NCI-H1694 treated with DMSO at 0.1 percent for 48 hours (cell line): ENCODE results near the gene PPP1R13L.

ENCODE experiments used
- DNase-seq: peaks from one replicate; lab custom pipeline; 2025; lab: John Stamatoyannopoulos, UW

The PPP1R13L gene

GRCh38 chr19:45406226-45407090, 1.6 kb upstream of the PPP1R13L start, which contains the start of gene POLR1G:
TSS of gene POLR1G (plus strand) at chr19:45406644. CDS start at chr19:45406697, 53 bp downstream.
- peak; percentile 90 for DNase-seq

GRCh38 chr19:45405435-45406225, 761 bp upstream of the PPP1R13L start:
- DNase-seq, result peak; percentile 75

DNA sequence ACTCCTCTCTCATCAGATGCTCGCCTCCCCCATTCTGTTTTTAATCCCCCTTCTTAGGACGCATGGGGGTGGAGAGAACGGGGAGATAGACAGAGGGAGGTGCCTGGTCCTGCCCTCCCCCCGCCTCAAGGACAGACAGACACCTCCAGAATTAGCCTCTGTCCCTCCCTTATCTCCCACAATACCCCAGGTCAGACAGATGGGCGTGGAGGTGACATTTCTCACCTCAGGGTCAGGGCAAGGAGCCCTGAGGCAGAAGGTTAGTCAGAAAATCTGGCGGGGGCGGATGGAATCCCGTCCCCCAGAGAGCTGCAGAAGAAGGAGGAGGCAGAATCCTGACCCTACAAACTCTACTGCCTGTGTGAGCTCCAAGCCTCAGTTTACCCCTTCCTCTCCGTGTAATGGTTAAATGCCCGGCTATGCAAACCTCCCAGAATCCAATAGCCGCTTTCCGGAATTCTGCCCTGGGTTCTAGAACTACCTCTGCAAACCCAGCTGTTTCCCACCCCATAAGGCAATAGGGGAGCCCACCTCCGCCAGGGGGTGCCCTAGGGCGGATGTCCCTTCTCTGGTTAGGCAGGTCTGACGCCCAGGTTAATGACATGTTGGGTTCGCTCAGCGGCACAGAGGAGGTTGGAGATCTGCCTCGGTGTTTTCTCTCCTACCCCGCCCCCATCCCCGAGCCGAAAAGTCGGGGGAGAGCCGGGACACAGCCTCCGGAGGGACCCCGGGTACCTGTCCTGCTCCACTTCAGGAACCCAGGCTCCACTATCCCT, 900 bp downstream of the PPP1R13L start:
- peak; percentile 23 for DNase-seq

DNA sequence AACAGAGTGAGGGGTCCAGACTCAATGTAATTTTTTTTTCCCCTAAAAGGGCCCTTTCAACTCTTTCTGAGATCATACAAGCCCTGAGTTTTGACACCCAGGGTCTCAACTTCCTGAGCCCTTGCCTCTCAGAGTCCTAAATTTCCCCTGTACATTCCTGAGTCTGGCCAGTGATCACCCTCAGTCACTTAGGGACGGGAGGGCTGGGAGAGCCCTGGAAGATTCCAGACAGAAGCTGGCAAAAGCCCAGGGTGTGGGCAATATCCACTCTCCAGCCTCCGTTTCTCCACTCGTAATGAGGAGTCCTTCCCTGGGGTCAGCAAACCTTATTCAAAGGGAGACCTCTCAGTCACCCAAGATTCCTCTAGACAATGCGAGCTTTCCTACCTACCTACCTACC, 1.6 kb downstream of the PPP1R13L start:
- no peak for DNase-seq

GRCh38 chr19:45402298-45403061, 2.4 kb downstream of the PPP1R13L start:
- DNase-seq, result no peak

DNA sequence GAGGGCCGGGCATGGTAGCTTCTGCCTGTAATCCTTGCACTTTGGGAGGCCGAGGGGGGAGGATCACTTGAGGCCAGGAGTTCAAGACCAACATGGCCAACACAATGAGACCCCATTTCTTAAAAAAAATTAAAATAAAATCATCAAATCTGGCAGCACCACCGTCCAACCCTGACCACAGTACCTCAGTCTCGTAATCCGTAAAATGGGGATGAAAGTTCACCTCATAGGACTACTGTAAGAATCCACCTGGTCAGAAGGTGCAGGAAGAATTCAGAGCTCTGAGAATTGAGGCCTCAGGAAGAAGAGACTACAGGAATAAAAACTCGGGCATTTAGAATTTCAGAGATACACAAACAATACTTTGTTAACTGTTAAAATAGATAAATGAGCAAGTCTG, 3.1 kb downstream of the PPP1R13L start:
- DNase-seq, result no peak

DNA sequence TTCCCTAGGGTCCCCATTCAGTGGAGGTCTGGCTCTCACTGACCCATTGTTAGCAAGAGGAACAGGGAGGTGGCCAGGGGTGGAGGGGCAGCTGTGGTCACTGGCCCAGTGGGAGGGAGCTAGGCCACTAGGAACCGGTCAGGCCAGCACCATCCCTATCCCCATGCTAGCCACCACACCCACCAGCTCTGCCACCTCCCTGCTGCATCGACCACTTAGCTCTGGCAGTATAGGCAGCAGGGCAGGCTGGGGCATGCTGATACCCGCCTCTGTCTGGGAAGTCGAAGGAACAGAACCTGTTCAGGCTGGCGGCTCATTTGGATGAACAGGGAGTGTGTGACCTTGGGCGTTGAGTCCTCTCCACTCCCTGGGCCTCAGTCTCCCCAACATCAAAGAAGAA, 4.7 kb downstream of the PPP1R13L start:
- DNase-seq, result peak; percentile 57

GRCh38 chr19:45395821-45396617, 8.8 kb downstream of the PPP1R13L start:
- no peak for DNase-seq

GRCh38 chr19:45391871-45392665, 12.8 kb downstream of the PPP1R13L start:
- no peak for DNase-seq

DNA sequence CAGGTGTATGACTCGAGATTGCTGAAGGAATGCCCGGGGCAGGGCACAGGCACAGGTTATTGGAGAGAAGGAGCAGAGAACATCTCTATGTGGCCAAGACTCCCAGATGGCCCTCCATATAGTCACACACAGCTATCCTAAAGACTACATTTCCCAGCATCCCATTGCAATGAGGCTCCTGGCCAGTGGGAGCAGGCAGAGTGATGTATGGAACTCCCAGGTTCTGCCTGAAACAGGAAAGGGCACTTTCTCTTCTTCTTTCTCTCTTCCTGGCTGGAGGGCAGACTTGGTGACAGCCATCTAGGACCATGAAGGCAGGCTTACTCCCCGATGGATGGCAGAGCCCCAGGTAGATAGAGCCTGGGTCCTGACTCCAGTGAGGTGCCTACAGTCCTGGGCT, 13.5 kb downstream of the PPP1R13L start:
- peak; percentile 16 for DNase-seq

- no peak for DNase-seq
These were observed 19.3 kb downstream of the PPP1R13L start for GRCh38 chr19:45385392-45386221.

DNA sequence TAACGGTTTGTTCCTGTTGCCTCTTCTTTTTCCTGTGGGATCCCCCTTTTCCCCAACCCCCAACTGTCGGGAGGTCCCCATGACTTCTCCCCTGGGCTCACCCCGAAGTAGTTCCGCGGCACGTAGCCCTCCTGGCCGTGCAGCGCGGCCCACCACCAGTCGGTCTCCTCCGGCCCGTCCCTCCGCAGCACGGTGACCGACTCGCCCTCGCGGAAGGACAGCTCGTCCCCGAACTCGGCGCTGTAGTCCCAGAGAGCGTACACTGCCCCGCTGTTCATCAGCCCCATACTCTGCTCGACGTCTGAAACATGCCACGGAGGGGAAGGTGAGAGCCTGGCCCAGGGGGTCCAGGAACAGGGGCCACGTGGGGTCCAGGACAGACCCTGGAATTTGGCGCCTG, 22.4 kb downstream of the PPP1R13L start:
- no peak for DNase-seq

GRCh38 chr19:45380107-45380506, 24.8 kb downstream of the PPP1R13L start:
- DNase-seq, result no peak

DNA sequence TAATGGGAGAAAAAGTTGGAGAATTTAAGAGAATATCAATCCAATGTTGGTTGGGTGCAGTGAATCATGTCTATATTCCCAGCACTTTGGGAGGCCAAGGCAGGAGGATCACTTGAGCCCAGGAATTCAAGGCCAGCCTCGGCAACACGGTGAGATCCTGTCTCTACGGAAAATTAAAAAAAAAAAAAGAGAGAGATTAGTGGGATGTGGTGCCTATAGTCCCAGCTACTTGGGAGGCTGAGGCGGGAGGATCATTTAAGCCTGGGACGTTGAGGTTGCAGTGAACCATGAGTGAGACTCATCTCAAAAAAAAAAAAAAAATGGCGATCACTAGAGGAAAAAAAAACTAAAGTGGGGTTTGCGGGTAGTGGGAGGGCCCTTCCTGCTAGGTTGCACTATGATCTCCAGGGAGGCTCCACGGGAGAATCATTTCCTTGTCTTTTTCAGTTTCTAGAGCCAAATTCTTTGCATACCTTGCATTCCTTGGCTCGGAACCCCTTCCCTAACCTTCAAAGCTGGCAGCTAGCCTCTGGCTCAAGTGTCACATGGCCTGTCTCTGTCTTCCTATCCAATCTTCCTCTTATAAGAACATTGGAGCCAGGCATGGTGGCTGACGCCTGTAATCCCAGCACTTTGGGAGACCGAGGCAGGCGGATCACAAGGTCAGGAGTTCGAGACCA, 28.7 kb downstream of the PPP1R13L start:
- DNase-seq, result no peak

DNA sequence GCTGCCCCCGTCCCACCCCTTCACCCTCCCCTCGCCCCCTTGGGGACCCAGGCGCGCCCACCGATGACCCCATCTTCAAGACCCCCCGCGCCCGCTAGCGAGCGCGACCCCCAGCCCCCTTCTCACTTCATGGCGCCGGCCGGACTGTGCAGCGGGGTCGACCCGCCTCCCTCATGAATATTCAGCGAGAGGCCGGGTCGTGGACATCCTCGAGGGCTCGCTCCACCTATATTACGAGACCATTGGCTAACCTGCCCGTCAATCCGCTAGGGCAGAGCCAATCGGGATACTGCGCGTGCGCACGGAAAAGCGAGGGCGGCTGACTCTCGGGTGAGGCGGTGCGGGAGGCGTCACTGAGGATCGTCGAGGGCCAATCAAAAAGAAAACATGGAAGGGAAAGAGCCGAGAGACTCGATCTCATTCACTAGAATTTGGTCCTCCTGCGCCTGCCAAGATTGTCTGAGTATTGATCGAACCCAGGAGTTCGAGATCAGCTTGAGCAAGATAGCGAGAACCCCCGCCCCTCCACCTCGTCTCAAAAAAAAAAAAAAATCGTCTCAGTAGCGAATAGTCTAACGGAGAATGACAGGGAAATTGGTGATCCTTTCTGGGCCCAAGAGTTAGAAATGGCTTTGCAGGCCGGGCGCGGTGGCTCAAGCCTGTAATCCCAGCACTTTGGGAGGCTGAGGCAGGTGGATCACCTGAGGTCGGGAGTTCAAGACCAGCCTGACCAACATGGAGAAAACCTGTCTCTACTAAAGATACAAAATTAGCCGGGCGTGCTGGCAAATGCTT, 34.3 kb downstream of the PPP1R13L start, which contains the start of gene ERCC2:
Gene ERCC2 (minus strand): TSS at position 164 of the 795 bp plus-strand sequence. CDS start 33 bp downstream, at position 131.
- DNase-seq, result peak; percentile 95

- no peak for DNase-seq
These were observed 36.0 kb downstream of the PPP1R13L start for GRCh38 chr19:45368737-45369340.

- no peak for DNase-seq
These were observed 36.7 kb downstream of the PPP1R13L start for GRCh38 chr19:45368127-45368526.
